ENCODE data around the gene PTPRD.

PTPRD gene

GRCh38 chr9:8555762-8556500, 2056.9 kb downstream of the PTPRD start:
- no peak overlapping the region for H3K27ac ChIP-seq
- DNase-seq (ENCODE audit: low read depth, low spot score): no peak

- no peak for DNase-seq (ENCODE audit: low read depth, low spot score)
- H3K27ac ChIP-seq: no peak overlapping the region
These were observed 2059.4 kb downstream of the PTPRD start for GRCh38 chr9:8553444-8553843.

GRCh38 chr9:8552732-8553131, 2060.1 kb downstream of the PTPRD start:
- no peak for DNase-seq (ENCODE audit: low read depth, low spot score)
- H3K27ac ChIP-seq: no peak overlapping the region

GRCh38 chr9:8549214-8549613, 2063.6 kb downstream of the PTPRD start:
- H3K27ac ChIP-seq: no peak overlapping the region
- no peak for DNase-seq (ENCODE audit: low read depth, low spot score)

GRCh38 chr9:8543219-8543618, 2069.6 kb downstream of the PTPRD start:
- H3K27ac ChIP-seq: no peak overlapping the region
- DNase-seq (ENCODE audit: low read depth, low spot score): no peak

- H3K27ac ChIP-seq: no peak overlapping the region
- DNase-seq (ENCODE audit: low read depth, low spot score): no peak
These were observed 2070.3 kb downstream of the PTPRD start for GRCh38 chr9:8542537-8542936.

GRCh38 chr9:8539681-8540197, 2073.1 kb downstream of the PTPRD start:
- no peak overlapping the region for H3K27ac ChIP-seq
- DNase-seq (ENCODE audit: low read depth, low spot score): no peak

- no peak overlapping the region for H3K27ac ChIP-seq
- DNase-seq (ENCODE audit: low read depth, low spot score): no peak
These were observed 2076.0 kb downstream of the PTPRD start for GRCh38 chr9:8536845-8537244.

GRCh38 chr9:8534828-8535227, 2078.0 kb downstream of the PTPRD start:
- DNase-seq (ENCODE audit: low read depth, low spot score): no peak
- H3K27ac ChIP-seq: no peak overlapping the region

- DNase-seq (ENCODE audit: low read depth, low spot score): no peak
- no peak overlapping the region for H3K27ac ChIP-seq
These were observed 2079.1 kb downstream of the PTPRD start for GRCh38 chr9:8533681-8534080.

GRCh38 chr9:8531826-8532415, 2080.9 kb downstream of the PTPRD start:
- H3K27ac ChIP-seq: no peak overlapping the region
- DNase-seq (ENCODE audit: low read depth, low spot score): no peak

- H3K27ac ChIP-seq: no peak overlapping the region
- DNase-seq (ENCODE audit: low read depth, low spot score): no peak
These were observed 2091.7 kb downstream of the PTPRD start for GRCh38 chr9:8521112-8521511.

GRCh38 chr9:8515748-8516147, 2097.1 kb downstream of the PTPRD start:
- DNase-seq (ENCODE audit: low read depth, low spot score): no peak
- H3K27ac ChIP-seq: no peak overlapping the region

- H3K27ac ChIP-seq: no peak overlapping the region
- DNase-seq (ENCODE audit: low read depth, low spot score): no peak
These were observed 2098.0 kb downstream of the PTPRD start for GRCh38 chr9:8514760-8515159.

GRCh38 chr9:8508671-8509290, 2104.0 kb downstream of the PTPRD start:
- H3K27ac ChIP-seq: no peak overlapping the region
- no peak for DNase-seq (ENCODE audit: low read depth, low spot score)

- no peak for DNase-seq (ENCODE audit: low read depth, low spot score)
These were observed 2118.2 kb downstream of the PTPRD start for GRCh38 chr9:8494571-8494970.

GRCh38 chr9:8492679-8493078, 2120.1 kb downstream of the PTPRD start:
- no peak overlapping the region for H3K27ac ChIP-seq
- no peak for DNase-seq (ENCODE audit: low read depth, low spot score)

More at GRCh38 chr9:8494571-8494970, 2118.2 kb downstream of the PTPRD start:
- no peak overlapping the region for H3K27ac ChIP-seq

GRCh38 chr9:8492024-8492423, 2120.8 kb downstream of the PTPRD start:
- no peak overlapping the region for H3K27ac ChIP-seq
- no peak for DNase-seq (ENCODE audit: low read depth, low spot score)

- no peak for DNase-seq (ENCODE audit: low read depth, low spot score)
- H3K27ac ChIP-seq: no peak overlapping the region
These were observed 2121.2 kb downstream of the PTPRD start for GRCh38 chr9:8491563-8491962.

GRCh38 chr9:8489835-8490234, 2123.0 kb downstream of the PTPRD start:
- no peak overlapping the region for H3K27ac ChIP-seq
- DNase-seq (ENCODE audit: low read depth, low spot score): no peak

- H3K27ac ChIP-seq: no peak overlapping the region
- DNase-seq (ENCODE audit: low read depth, low spot score): no peak
These were observed 2126.7 kb downstream of the PTPRD start for GRCh38 chr9:8486095-8486494.
